ENCODE measurements around the gene STRAP.
"Not testable (repeated sequence)": the region's sequence is repeated elsewhere in the genome, so short reads cannot be mapped to it uniquely, and the experiment has no call there.

Gene STRAP

GRCh38 chr12:15868186-15868585 is 14.0 kb upstream of the STRAP start:
- no peak for DNase-seq (ENCODE audit: low read depth, low spot score)

- no peak for DNase-seq (ENCODE audit: low read depth, low spot score)
Observed at GRCh38 chr12:15873556-15873955, 8.6 kb upstream of the STRAP start.

DNA sequence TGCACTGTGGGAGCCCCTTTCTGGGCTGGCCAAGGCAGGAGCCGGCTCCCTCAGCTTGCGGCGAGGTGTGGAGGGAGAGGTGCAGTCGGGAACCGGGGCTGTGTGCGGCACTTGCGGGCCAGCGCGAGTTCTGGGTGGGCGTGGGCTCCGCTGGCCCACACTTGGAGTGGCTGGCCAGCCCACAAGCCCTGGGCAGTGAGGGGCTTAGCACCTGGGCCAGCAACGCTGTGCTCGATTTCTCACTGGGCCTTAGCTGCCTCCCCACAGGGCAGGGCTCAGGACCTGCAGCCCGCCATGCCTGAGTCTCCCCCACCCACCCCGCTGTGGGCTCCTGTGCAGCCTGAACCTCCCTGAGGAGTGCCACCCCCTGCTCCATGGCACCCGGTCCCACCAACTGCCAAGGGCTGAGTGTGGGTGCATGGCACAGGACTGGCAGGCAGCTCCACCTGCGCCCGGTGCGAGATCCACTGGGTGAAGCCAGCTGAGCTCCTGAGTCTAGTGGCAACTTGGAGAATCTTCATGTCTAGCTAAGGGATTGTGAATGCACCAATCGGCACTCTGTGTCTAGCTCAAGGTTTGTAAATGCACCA is 7.5 kb upstream of the STRAP start:
- not testable (repeated sequence) for DNase-seq (ENCODE audit: low read depth, low spot score)

- no peak for DNase-seq (ENCODE audit: low read depth, low spot score)
Observed at GRCh38 chr12:15875863-15876262, 6.3 kb upstream of the STRAP start.

- no peak for DNase-seq (ENCODE audit: low read depth, low spot score)
Observed at GRCh38 chr12:15879413-15879812, 2.8 kb upstream of the STRAP start.

DNA sequence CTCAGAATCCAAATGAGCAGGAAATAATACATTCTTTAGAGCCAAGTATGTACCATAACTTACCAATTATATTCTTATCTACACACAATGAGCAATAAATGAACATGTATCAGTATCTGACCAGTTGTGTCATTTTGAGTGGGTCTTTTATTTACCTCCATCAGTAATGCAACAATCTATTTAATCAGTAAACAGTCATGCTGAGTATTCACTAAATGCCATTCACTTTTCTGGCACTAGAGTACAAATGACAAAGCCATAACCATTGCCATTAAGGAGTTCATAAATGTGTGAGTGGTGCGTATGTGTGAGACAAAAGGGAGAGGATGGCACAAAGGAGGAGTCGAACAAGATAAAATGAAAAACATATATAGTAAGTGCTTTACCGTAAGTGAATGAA is 1.5 kb upstream of the STRAP start:
- no peak for DNase-seq (ENCODE audit: low read depth, low spot score)

DNA sequence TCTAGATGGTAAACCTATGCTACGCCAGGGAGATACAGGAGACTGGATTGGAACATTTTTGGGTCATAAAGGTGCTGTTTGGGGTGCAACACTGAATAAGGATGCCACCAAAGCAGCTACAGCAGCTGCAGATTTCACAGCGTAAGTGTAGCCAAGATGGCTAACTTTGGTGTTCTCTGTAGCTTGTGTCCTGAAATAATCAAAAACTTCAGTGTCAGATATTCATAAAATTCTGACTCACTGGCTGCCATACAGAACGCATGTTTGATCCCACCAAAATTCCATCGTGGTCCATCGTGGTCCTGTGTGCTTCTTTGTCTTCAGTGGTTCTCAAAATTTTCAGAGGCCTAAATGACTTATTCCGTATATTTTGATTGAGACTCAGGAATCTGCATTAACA is 1.3 kb downstream of the STRAP start:
- DNase-seq (ENCODE audit: low read depth, low spot score) = no peak

- no peak for DNase-seq (ENCODE audit: low read depth, low spot score)
Observed at GRCh38 chr12:15886372-15887042, 4.3 kb downstream of the STRAP start.

DNA sequence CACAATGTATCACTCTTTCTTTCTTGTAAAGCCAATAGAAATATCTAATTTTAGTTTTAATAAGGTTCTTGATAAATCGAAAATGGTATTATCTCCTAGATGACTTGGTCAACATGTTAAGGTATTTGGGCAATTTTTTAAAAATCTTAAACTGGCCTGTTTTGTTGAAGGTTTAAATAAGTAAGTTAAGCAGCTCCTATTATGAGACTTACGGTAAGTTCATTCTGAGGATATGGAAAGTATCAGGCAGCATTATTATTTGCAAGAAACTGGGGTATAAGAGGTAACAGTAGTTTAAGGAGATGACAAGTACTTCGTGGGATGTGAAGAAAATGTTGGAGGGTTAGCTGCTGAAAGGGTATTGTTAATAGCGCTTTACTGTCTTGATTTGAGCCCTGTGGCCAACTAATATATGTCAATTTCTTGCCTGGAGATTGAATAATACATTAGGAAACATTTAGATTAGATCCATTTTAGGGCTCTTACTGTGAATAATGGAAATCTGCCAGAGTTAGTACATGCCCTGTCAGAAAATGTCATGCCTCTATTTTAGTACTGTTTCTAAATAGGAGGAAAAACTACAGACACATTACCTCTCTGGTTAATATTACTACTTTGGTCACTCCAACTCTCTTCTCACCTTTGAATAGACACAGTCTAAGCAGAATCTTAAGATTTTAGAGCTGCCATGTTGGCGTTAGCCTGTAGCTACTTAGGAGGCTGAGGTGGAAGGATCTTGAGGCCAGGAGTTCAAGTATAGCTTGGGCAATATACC is 5.0 kb downstream of the STRAP start:
- no peak for DNase-seq (ENCODE audit: low read depth, low spot score)

DNA sequence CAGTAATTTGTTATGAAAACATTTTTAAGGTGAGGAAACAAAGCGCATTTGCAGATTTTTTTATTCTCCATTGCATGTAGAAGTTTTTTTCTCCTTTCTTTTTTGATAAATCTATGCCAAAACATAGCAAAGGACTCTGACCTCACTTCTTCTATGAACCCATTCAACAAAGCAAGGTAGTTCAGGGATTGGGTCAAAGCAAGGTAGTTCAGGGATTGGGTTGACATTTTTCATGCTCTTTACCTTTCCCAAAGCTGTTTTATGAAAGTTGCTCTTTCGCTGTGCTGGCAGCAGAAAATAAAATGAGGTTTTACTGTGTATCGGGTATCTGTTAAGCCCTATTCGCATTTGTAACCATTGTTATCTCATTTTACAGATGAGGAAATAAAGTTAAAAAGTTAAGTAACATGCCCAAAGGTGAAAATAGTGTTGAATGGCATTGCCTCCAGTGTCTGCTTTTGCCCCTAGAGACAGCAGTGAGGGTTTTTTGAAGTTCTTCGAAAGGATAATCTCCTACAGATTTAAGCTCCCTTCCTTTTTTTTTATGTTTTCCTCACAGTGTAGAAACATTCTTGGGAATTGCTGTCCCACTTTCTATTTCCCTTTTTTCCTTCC is 10.6 kb downstream of the STRAP start:
- DNase-seq (ENCODE audit: low read depth, low spot score) = no peak

GRCh38 chr12:15893260-15893659 is 11.1 kb downstream of the STRAP start:
- no peak for DNase-seq (ENCODE audit: low read depth, low spot score)

DNA sequence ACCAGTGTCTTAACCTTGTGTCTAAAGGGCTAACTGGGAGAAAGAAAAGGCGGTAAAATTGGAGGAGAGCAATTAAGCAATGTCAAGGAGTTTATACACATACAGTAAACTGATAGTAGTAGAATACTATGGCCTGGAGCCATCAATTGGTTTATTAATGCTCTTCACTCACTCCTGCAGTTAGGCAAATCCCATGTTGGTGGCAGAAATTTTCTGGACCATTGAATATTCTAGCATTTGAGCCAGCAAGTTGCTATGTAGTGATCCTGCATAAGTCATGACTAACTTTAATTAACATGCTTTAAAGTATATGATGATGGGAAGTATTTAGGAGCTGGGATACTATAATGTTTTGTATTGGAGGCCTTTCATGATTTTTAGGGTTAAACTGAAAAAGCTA is 14.7 kb downstream of the STRAP start:
- DNase-seq (ENCODE audit: low read depth, low spot score) = no peak

- no peak for DNase-seq (ENCODE audit: low read depth, low spot score)
Observed at GRCh38 chr12:15897433-15897832, 15.2 kb downstream of the STRAP start.

DNA sequence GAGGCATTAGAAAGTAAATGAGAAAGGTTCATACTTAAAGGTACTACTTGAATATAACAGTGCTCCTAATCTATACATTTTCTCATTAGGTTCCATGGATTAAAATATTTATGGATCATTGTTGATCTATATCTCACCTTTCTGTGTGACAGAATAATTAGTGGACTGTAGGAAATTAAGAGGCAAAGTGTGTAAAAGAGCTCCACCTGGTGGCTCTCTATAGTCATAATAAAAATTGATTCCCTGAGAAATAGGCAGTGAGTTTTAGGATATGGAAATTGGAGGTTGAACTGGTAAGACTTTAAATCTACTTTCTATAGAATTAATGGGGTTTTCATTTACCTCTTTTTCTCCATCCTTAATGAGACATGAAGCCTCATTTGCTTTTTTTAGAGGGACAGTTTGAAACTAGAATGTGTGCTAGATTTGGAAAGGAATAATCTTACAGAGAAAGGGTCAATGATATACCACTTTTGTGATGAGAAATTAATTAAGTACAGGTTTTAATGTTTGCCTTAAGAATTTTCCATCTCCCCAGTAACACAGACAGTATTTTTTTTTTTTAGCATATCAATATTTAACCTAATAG is 17.2 kb downstream of the STRAP start:
- DNase-seq (ENCODE audit: low read depth, low spot score) = no peak

- DNase-seq (ENCODE audit: low read depth, low spot score) = no peak
Observed at GRCh38 chr12:15904378-15904920, 22.3 kb downstream of the STRAP start.

DNA sequence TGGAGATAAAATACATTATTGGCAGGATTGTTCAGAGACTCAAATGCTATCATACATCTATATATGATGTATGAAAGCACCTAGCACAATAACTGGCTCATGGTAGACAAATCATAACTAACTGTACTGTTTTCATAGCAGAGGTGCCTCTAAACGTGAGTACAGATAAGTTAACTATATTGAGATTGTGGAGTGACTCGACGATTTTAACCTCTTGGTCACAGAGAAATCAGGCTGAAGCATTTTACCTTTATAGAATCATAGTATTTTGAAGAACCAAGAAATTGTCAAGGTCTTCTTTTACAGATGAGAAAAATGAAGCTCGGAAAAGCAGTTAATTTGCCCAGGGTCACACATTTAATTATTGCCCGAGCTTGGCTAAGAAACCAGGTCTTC is 28.3 kb downstream of the STRAP start:
- DNase-seq (ENCODE audit: low read depth, low spot score) = no peak

DNA sequence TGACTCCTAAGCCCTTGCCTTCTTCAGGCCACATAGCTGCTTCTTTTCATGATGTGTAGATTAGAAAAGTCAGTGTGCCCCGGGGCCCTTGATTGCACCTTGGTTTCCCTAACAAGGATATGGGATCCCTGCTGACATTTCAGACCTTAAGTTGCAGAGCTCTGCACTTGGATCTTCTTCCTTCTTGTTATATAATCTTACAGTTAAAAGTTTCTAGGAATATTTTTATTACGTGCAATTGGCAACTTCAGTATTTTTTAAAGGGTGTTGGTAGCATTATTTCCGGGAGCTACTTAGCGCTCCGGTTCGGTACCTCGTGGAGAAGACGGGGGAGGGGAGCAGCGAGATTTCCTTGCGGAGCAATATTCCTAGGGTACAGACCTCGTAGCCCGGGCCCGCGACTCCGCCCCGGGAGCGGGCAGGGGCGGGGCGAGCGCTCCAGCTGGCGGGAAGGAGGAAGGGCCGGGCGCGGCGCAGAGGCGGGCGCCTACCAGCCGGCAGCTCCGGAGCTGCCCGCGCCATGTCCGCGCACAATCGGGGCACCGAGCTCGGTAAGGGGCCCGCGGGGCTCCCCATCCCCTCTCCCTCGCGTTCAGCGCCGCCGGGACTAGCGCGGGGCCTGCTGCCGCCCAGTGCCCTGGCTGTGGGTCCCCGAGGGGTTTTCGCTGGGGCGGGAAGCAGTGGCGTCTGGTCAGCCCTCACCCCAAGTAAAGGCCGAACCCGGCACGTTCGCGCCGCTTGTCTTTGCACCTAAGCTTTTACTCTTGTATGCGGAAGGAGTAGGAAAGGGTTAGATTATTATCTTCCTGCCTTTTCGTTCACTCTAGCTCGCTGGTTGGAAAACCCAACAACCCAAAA is 28.9 kb downstream of the STRAP start, which contains the start of gene DERA:
DERA (plus strand) TSS at position 469 of the 858 bp plus-strand sequence; CDS start at position 521, 52 bp downstream.
- no peak for DNase-seq (ENCODE audit: low read depth, low spot score)

DNA sequence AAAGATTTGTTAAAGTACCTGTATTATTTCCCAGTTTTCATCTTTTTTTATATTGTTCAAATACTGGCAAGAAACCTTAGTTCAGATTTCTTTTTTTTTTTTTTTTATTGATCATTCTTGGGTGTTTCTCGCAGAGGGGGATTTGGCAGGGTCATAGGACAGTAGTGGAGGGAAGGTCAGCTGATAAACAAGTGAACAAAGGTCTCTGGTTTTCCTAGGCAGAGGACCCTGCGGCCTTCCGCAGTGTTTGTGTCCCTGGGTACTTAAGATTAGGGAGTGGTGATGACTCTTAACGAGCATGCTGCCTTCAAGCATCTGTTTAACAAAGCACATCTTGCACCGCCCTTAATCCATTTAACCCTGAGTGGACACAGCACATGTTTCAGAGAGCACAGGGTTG is 29.7 kb downstream of the STRAP start:
- DNase-seq (ENCODE audit: low read depth, low spot score) = not testable (repeated sequence)

DNA sequence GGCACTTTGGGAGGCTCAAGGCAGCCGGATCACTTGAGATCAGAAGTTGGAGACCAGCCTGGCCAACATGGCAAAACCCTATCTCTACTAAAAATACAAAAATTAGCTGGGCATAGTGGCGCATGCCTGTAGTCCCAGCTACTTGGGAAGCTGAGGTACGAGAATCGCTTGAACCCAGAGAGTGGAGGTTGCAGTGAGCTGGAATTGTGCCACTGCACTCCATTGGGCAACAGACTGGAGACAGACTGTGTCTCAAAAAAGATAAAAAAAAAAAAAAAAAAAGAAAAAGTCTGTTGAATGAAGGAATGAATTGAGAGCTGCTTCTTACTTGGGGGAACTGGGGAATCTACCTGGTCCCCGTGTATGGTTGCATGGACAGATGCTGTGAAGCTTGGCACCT is 31.9 kb downstream of the STRAP start:
- DNase-seq (ENCODE audit: low read depth, low spot score) = not testable (repeated sequence)

- no peak for DNase-seq (ENCODE audit: low read depth, low spot score)
Observed at GRCh38 chr12:15918066-15918465, 35.9 kb downstream of the STRAP start.

DNA sequence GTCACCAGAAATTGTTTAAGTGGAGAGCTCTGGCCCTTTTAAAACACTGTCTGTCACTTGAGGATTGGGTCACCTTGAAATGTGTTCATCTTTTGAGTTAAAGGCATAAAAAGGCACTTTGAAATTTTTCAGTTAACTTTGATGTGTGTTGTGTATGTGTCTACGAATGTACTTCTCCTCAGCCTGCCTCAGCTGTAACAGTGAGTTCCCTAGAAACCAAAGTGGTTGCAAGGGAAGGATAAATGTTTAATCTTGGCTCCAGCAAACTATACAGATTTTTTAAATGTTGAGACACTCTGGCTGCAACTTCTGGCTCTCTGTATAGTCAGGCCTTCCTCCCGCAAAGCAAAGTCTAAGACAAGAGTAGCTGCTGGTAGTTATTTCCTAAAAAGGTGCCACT is 37.2 kb downstream of the STRAP start:
- no peak for DNase-seq (ENCODE audit: low read depth, low spot score)
